GM13977 (cell line): ENCODE data around the gene IL5RA.

Experiments
- DNase-seq: peaks from one replicate; pipeline ENCODE4 v3.0.0; 2012; ENCODE audit warnings: low spot score
- CTCF ChIP-seq: IDR thresholded peaks from 2 replicates; pipeline ENCODE4 v1.5.1; 2012; ENCODE audit warnings: mild to moderate bottlenecking, control low read depth; ENCODE audit not compliant: insufficient read depth; ENCODE audit errors: extremely low read depth, missing control alignments
- in situ Hi-C: fragments of 300-500 bp; cut with MboI; formaldehyde crosslinking; loops from one replicate; pipeline ENCODE4 v1.12.0; 2022; ENCODE audit warnings: low sequenced_read_pairs, low pct_unique_long_range_greater_than_20kb, mixed read lengths, inconsistent platforms; ENCODE audit not compliant: unreplicated experiment

The IL5RA gene

GRCh38 chr3:3141939-3142338 is 31.8 kb upstream of the IL5RA start:
- no peak for TF ChIP-seq CTCF
- in situ Hi-C loops, result no loop called here
- no peak for DNase-seq

GRCh38 chr3:3137526-3137925 is 27.4 kb upstream of the IL5RA start:
- TF ChIP-seq CTCF, result no peak
- in situ Hi-C loops, result no loop called here
- no peak for DNase-seq

- no peak for TF ChIP-seq CTCF
- in situ Hi-C loops, result no loop called here
- DNase-seq, result no peak
Measured at GRCh38 chr3:3134750-3135448, 24.7 kb upstream of the IL5RA start.

GRCh38 chr3:3133500-3133899 is 23.3 kb upstream of the IL5RA start:
- TF ChIP-seq CTCF, result no peak
- DNase-seq, result no peak
- in situ Hi-C loops, result no loop called here

GRCh38 chr3:3129579-3129978 is 19.4 kb upstream of the IL5RA start:
- in situ Hi-C loops, result no loop called here
- TF ChIP-seq CTCF, result no peak
- DNase-seq, result no peak

GRCh38 chr3:3127432-3128010 is 17.3 kb upstream of the IL5RA start:
- in situ Hi-C loops, result no loop called here
- no peak for TF ChIP-seq CTCF
- no peak for DNase-seq
